ENCODE data around the gene HS3ST5. TPM values are rescaled to one million over a fixed set of nuclear protein-coding genes. Genes with fewer than 3 reads are reported as not detected.
"Not testable (repeated sequence)": the region's sequence is repeated elsewhere in the genome, so short reads cannot be mapped to it uniquely, and the experiment has no call there.

Gene HS3ST5
- total RNA-seq, 2 experiments from 2014 or later: not detected

- ATAC-seq: no peak
These were observed 312.1 kb downstream of the HS3ST5 start for GRCh38 chr6:114030767-114031166.

GRCh38 chr6:114024746-114025145 lies 318.1 kb downstream of the HS3ST5 start:
- Mint-ChIP-seq H3K27ac (no peak overlapping the region), H3K36me3 (no peaks in the 10 kb centered on the region), H3K27me3 (no peaks in the 10 kb centered on the region), H3K9me3 (ENCODE audit: low read depth) (no peaks in the 10 kb centered on the region), H3K4me1 (no peaks in the 10 kb centered on the region), H3K4me3 (no peak overlapping the region)
- CTCF ChIA-PET: no interaction called here
- DNase-seq (no peak), ATAC-seq (no peak)

More at GRCh38 chr6:114030767-114031166, 312.1 kb downstream of the HS3ST5 start:
- no peaks in the 10 kb centered on the region for H3K36me3 Mint-ChIP-seq
- DNase-seq: no peak
- peaks cover 4% of the 10 kb centered on the region for H3K27me3 Mint-ChIP-seq
- no peaks in the 10 kb centered on the region for H3K4me1 Mint-ChIP-seq
- no peak overlapping the region for H3K27ac Mint-ChIP-seq
- CTCF ChIA-PET: no interaction called here
- H3K4me3 Mint-ChIP-seq: no peak overlapping the region
- no peaks in the 10 kb centered on the region for H3K9me3 Mint-ChIP-seq (ENCODE audit: low read depth)

- no peaks in the 10 kb centered on the region for H3K9me3 Mint-ChIP-seq (ENCODE audit: low read depth)
- no peaks in the 10 kb centered on the region for H3K27me3 Mint-ChIP-seq
- CTCF ChIA-PET: no interaction called here
- no peak overlapping the region for H3K4me3 Mint-ChIP-seq
- H3K36me3 Mint-ChIP-seq: no peaks in the 10 kb centered on the region
- no peak for DNase-seq
- no peak overlapping the region for H3K27ac Mint-ChIP-seq
- no peak for ATAC-seq
- H3K4me1 Mint-ChIP-seq: no peaks in the 10 kb centered on the region
These were observed 322.6 kb downstream of the HS3ST5 start for GRCh38 chr6:114020196-114020595.

GRCh38 chr6:114017146-114017545 lies 325.7 kb downstream of the HS3ST5 start:
- CTCF ChIA-PET; H3K4me3 Mint-ChIP-seq; ATAC-seq; H3K27me3 Mint-ChIP-seq; H3K27ac Mint-ChIP-seq; DNase-seq; H3K36me3 Mint-ChIP-seq; H3K9me3 Mint-ChIP-seq (ENCODE audit: low read depth); H3K4me1 Mint-ChIP-seq: not testable (repeated sequence)

GRCh38 chr6:114014106-114014505 lies 328.7 kb downstream of the HS3ST5 start:
- CTCF ChIA-PET, H3K27me3 Mint-ChIP-seq, H3K4me3 Mint-ChIP-seq: not testable (repeated sequence)

GRCh38 chr6:114011486-114011885 lies 331.3 kb downstream of the HS3ST5 start:
- H3K4me3 Mint-ChIP-seq; H3K4me1 Mint-ChIP-seq; CTCF ChIA-PET; H3K9me3 Mint-ChIP-seq (ENCODE audit: low read depth); H3K27ac Mint-ChIP-seq; H3K36me3 Mint-ChIP-seq; DNase-seq; ATAC-seq: not testable (repeated sequence)
- H3K27me3 Mint-ChIP-seq: peaks cover 26% of the 10 kb centered on the region

More at GRCh38 chr6:114014106-114014505, 328.7 kb downstream of the HS3ST5 start:
- not testable (repeated sequence) for H3K4me1 Mint-ChIP-seq; H3K27ac Mint-ChIP-seq; H3K36me3 Mint-ChIP-seq; H3K9me3 Mint-ChIP-seq (ENCODE audit: low read depth); DNase-seq; ATAC-seq

GRCh38 chr6:114010540-114010939 lies 332.3 kb downstream of the HS3ST5 start:
- no peaks in the 10 kb centered on the region for H3K9me3 Mint-ChIP-seq (ENCODE audit: low read depth)
- no peak overlapping the region for H3K4me3 Mint-ChIP-seq
- no peaks in the 10 kb centered on the region for H3K36me3 Mint-ChIP-seq
- H3K27ac Mint-ChIP-seq: no peak overlapping the region
- DNase-seq (no peak), ATAC-seq (no peak)
- CTCF ChIA-PET: no interaction called here
- H3K27me3 Mint-ChIP-seq: peaks cover 26% of the 10 kb centered on the region
- H3K4me1 Mint-ChIP-seq: peaks cover 4% of the 10 kb centered on the region

- no peak overlapping the region for H3K4me3 Mint-ChIP-seq
- H3K27ac Mint-ChIP-seq: no peak overlapping the region
- DNase-seq: no peak
- peaks cover 26% of the 10 kb centered on the region for H3K27me3 Mint-ChIP-seq
- no peak for ATAC-seq
- H3K4me1 Mint-ChIP-seq: peaks cover 4% of the 10 kb centered on the region
- CTCF ChIA-PET: interaction anchor here (0.7 kb wide), 1 partner anchor 10 kb away, joined by 3 read pairs; no protein-coding TSS in a partner anchor
- no peaks in the 10 kb centered on the region for H3K9me3 Mint-ChIP-seq (ENCODE audit: low read depth)
- H3K36me3 Mint-ChIP-seq: no peaks in the 10 kb centered on the region
These were observed 333.6 kb downstream of the HS3ST5 start for GRCh38 chr6:114009192-114009591.

- Mint-ChIP-seq H3K4me3 (no peak overlapping the region), H3K4me1 (peaks cover 4% of the 10 kb centered on the region), H3K36me3 (no peaks in the 10 kb centered on the region), H3K27me3 (peaks cover 26% of the 10 kb centered on the region), H3K9me3 (ENCODE audit: low read depth) (no peaks in the 10 kb centered on the region), H3K27ac (no peak overlapping the region)
- ATAC-seq (no peak), DNase-seq (no peak)
- CTCF ChIA-PET: no interaction called here
These were observed 334.5 kb downstream of the HS3ST5 start for GRCh38 chr6:114008331-114008730.

GRCh38 chr6:114007516-114007915 lies 335.3 kb downstream of the HS3ST5 start:
- ATAC-seq: peak; percentile 42
- H3K27ac Mint-ChIP-seq: no peak overlapping the region

More at GRCh38 chr6:114007516-114007915, 335.3 kb downstream of the HS3ST5 start:
- Mint-ChIP-seq H3K9me3 (ENCODE audit: low read depth) (no peaks in the 10 kb centered on the region), H3K36me3 (no peaks in the 10 kb centered on the region), H3K27me3 (peaks cover 30% of the 10 kb centered on the region), H3K4me1 (peaks cover 4% of the 10 kb centered on the region), H3K4me3 (no peak overlapping the region)
- CTCF ChIA-PET: no interaction called here
- no peak for DNase-seq
